Parathyroid adenoma (tissue), 2 donors: ENCODE measurements around the gene COX6B2.
A peak's percentile ranks its signal among the peaks of the same experiment; 100 is the strongest.

Experiments
- H2AFZ ChIP-seq: fragments of 300-600 bp; sonication (generic); one replicate; pipeline ENCODE4 v1.7.0; 2017; ENCODE audit warnings: antibody characterized with exemption, mild to moderate bottlenecking
- H3K27ac ChIP-seq: fragments of 300-600 bp; sonication (generic); one replicate; pipeline ENCODE4 v1.7.0; 2017
- H3K27me3 ChIP-seq: fragments of 300-600 bp; sonication (generic); one replicate; pipeline ENCODE4 v1.7.0; 2017; ENCODE audit warnings: low read length; ENCODE audit not compliant: control insufficient read depth, insufficient read depth
- H3K36me3 ChIP-seq: fragments of 300-600 bp; sonication (generic); one replicate; pipeline ENCODE4 v1.7.0; 2017; ENCODE audit warnings: low read length; ENCODE audit not compliant: control insufficient read depth, insufficient read depth
- H3K4me1 ChIP-seq: fragments of 300-600 bp; sonication (generic); one replicate; pipeline ENCODE4 v1.7.0; 2017; ENCODE audit warnings: control low read depth
- H3K4me2 ChIP-seq: fragments of 300-600 bp; sonication (generic); one replicate; pipeline ENCODE4 v1.7.0; 2017; ENCODE audit warnings: low read length
- H3K4me3 ChIP-seq: fragments of 300-600 bp; sonication (generic); one replicate; pipeline ENCODE4 v1.7.0; 2017; ENCODE audit warnings: low read depth, low read length
- H3K79me2 ChIP-seq: fragments of 300-600 bp; sonication (generic); one replicate; pipeline ENCODE4 v1.7.0; 2017; ENCODE audit warnings: control low read depth
- H3K9ac ChIP-seq: fragments of 300-600 bp; sonication (generic); one replicate; pipeline ENCODE4 v1.7.0; 2017; ENCODE audit warnings: mild to moderate bottlenecking
- H3K9me3 ChIP-seq: fragments of 300-600 bp; sonication (generic); one replicate; pipeline ENCODE4 v1.7.0; 2017; ENCODE audit warnings: low read length; ENCODE audit not compliant: control insufficient read depth
- CTCF ChIP-seq: fragments of 300-600 bp; sonication (generic); IDR thresholded peaks from one replicate; pipeline ENCODE4 v1.7.0; 2017; ENCODE audit warnings: antibody characterized with exemption, mild to moderate bottlenecking
- donor health status: primary hyperparathyroidism.

Gene COX6B2

GRCh38 chr19:55341171-55341588 lies 13.3 kb downstream of the COX6B2 start:
- no peak for TF ChIP-seq CTCF
- H2AFZ ChIP-seq = no peak overlapping the region
- no peaks in the 10 kb centered on the region for H3K27me3 ChIP-seq
- H3K4me2 ChIP-seq = peak overlapping the region; percentile 95
- H3K9me3 ChIP-seq = no peaks in the 10 kb centered on the region
- H3K9ac ChIP-seq = no peak overlapping the region
- no peaks in the 10 kb centered on the region for H3K36me3 ChIP-seq
- peaks cover 4% of the 10 kb centered on the region for H3K79me2 ChIP-seq
- H3K4me1 ChIP-seq = peaks cover 7% of the 10 kb centered on the region
- peak overlapping the region; percentile 96 for H3K4me3 ChIP-seq
- H3K27ac ChIP-seq = no peak overlapping the region

- TF ChIP-seq CTCF = peak; percentile 11
- Histone ChIP-seq H3K9me3 (no peaks in the 10 kb centered on the region), H2AFZ (no peak overlapping the region), H3K4me2 (peak overlapping the region; percentile 95), H3K9ac (peak overlapping the region; percentile 13), H3K36me3 (no peaks in the 10 kb centered on the region), H3K27ac (no peak overlapping the region), H3K79me2 (peaks cover 4% of the 10 kb centered on the region), H3K27me3 (no peaks in the 10 kb centered on the region), H3K4me1 (peaks cover 7% of the 10 kb centered on the region), H3K4me3 (peak overlapping the region; percentile 96)
These were observed 13.8 kb downstream of the COX6B2 start for GRCh38 chr19:55340784-55341147.

GRCh38 chr19:55339889-55340783 lies 14.4 kb downstream of the COX6B2 start:
- peak overlapping the region; percentile 95 for H3K4me2 ChIP-seq
- peaks cover 4% of the 10 kb centered on the region for H3K79me2 ChIP-seq
- peak overlapping the region; percentile 50 for H2AFZ ChIP-seq
- H3K9ac ChIP-seq = peak overlapping the region; percentile 13
- H3K27me3 ChIP-seq = no peaks in the 10 kb centered on the region
- peak overlapping the region; percentile 71 for H3K27ac ChIP-seq
- no peaks in the 10 kb centered on the region for H3K9me3 ChIP-seq
- H3K36me3 ChIP-seq = no peaks in the 10 kb centered on the region
- TF ChIP-seq CTCF = no peak
- peak overlapping the region; percentile 96 for H3K4me3 ChIP-seq
- H3K4me1 ChIP-seq = peaks cover 7% of the 10 kb centered on the region

- Histone ChIP-seq H3K9me3 (no peaks in the 10 kb centered on the region), H3K27me3 (no peaks in the 10 kb centered on the region), H3K79me2 (peaks cover 4% of the 10 kb centered on the region), H3K27ac (peak within 1 kb of the TSS; percentile 99), H3K36me3 (no peaks in the 10 kb centered on the region), H3K4me1 (peaks cover 7% of the 10 kb centered on the region), H2AFZ (peak within 1 kb of the TSS; percentile 95), H3K4me3 (peak within 1 kb of the TSS; percentile 96), H3K4me2 (peak within 1 kb of the TSS; percentile 100), H3K9ac (peak within 1 kb of the TSS; percentile 93)
- TF ChIP-seq CTCF = peak; percentile 55
These were observed 15.2 kb downstream of the COX6B2 start, which contains the start of gene KMT5C for GRCh38 chr19:55339105-55339888. Gene KMT5C, plus strand, starts transcription at chr19:55339876. Its CDS starts 2,061 bp downstream, at chr19:55341937.
